Peyer's patch (tissue), 4 donors: ENCODE measurements around the gene ST6GALNAC4.

Experiments used
- POLR2A ChIP-seq, 2 donors: fragments of 450-650 bp; IDR thresholded peaks; one replicate each; pipeline ENCODE4 v1.5.1; 2017; ENCODE audit warnings: antibody characterized with exemption in 2 of 2, mild to moderate bottlenecking in 2 of 2, moderate library complexity in 2 of 2
- TF ChIP-seq, protein P1 (sequence below), 6 experiments: fragments of 450-650 bp in 4 of 6; fragments of 200-600 bp in 2 of 6; sonication (generic) in 1 of 6; IDR thresholded peaks; one replicate each; pipeline ENCODE4 v1.5.1; 2017 to 2019; ENCODE audit warnings: antibody characterized with exemption in 6 of 6, mild to moderate bottlenecking in 3 of 6, moderate library complexity in 1 of 6

GRCh38 chr9:127950513-127951289 is 33.9 kb upstream of the ST6GALNAC4 start:
- TF ChIP-seq, protein P1, sequence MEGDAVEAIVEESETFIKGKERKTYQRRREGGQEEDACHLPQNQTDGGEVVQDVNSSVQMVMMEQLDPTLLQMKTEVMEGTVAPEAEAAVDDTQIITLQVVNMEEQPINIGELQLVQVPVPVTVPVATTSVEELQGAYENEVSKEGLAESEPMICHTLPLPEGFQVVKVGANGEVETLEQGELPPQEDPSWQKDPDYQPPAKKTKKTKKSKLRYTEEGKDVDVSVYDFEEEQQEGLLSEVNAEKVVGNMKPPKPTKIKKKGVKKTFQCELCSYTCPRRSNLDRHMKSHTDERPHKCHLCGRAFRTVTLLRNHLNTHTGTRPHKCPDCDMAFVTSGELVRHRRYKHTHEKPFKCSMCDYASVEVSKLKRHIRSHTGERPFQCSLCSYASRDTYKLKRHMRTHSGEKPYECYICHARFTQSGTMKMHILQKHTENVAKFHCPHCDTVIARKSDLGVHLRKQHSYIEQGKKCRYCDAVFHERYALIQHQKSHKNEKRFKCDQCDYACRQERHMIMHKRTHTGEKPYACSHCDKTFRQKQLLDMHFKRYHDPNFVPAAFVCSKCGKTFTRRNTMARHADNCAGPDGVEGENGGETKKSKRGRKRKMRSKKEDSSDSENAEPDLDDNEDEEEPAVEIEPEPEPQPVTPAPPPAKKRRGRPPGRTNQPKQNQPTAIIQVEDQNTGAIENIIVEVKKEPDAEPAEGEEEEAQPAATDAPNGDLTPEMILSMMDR (IDR thresholded peaks at IDR 0.05), result no peak
- TF ChIP-seq POLR2A (IDR thresholded peaks at IDR 0.05), result no peak
